NCI-H1436 treated with DMSO at 0.1 percent for 48 hours (cell line): Measurements from ENCODE around the gene POLR1G.

Experiments used
- DNase-seq: peaks from one replicate; lab custom pipeline; 2025; lab: John Stamatoyannopoulos, UW

The POLR1G gene

DNA sequence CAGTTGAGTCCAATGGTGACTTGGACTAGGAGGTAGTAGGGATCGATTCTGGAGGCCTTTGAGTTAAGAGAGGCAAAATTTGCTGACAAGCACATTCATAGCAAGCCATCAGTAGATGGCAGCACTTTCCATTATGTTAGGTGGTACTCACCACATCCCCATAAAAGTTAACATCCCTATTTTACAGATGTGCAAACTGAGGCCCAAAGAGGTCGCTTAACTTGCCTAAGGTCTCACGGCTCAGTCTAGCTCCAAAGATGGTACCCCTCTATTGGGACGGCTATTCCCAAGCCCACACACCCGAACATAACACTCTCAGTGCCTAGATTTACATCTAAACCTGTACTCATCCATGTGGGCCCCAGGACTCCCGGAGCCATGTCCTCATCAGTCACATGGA, 39.9 kb downstream of the POLR1G start:
- no peak for DNase-seq

DNA sequence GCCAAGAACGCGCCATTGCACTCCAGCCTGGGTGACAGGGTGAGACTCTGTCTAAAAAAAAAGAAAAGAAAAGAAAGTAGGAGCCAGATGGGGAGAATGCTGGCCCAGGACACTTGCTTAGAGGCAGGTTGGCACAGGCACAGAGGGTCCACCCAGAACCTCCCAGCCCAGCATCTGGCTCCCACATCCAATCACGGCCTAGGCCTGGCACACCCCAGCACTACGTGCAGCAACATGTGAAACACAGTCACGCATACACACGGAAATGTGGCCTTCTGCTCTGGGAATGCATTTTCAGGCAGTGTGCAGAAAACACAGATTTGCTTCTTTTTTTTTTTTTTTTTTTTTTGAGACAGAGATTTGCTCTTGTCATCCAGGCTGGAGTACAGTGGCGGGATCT, 40.5 kb downstream of the POLR1G start:
- no peak for DNase-seq

DNA sequence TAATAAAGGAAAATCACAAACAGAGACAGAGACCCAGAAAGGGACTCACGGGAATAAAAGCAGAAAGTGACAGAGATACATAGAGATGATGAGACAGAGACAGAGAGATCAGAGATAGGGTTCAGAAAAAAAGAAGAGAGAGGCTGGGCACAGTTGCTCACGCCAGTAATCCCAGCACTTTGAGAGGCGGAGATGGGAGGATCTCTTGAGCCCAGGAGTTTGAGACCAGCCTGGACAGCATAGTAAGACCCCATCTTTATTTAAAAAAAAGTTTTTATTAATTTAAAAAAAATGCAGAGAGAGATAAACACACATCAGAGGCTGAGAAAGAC, 41.9 kb downstream of the POLR1G start:
- no peak for DNase-seq

DNA sequence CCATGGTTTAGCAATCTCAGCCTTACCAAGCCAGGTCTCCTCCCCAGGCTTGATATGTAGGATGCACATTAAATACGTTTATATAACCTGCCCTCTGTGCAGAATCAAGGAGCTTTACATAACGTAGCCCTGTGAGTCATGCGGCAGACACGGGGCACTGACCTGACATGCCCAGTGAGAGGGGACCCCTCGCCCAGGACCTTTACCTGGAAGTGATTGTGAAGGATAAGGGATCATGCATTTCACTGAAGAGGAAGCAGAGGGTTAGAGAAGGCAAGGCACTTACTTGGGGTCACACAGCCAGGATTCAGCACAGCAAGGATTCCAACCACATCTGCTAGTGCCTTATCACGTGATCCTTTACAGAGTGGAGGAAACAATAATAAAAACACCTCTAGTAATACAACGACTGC, 42.4 kb downstream of the POLR1G start:
- no peak for DNase-seq

DNA sequence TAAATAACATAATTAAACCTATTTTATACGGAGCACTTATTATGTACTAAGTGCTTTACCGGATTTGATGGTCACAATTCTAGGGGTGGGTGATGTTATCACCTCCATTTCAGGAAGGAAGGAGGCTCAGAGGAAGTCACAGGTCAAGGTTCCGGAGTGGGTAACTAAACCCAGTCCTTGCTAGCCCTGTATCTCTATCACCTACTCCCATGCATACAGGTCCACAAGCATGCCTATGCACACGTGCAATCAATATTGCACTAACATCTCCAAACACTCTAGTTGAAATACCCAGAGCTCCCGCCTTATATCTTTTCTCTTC, 43.5 kb downstream of the POLR1G start:
- DNase-seq: no peak

DNA sequence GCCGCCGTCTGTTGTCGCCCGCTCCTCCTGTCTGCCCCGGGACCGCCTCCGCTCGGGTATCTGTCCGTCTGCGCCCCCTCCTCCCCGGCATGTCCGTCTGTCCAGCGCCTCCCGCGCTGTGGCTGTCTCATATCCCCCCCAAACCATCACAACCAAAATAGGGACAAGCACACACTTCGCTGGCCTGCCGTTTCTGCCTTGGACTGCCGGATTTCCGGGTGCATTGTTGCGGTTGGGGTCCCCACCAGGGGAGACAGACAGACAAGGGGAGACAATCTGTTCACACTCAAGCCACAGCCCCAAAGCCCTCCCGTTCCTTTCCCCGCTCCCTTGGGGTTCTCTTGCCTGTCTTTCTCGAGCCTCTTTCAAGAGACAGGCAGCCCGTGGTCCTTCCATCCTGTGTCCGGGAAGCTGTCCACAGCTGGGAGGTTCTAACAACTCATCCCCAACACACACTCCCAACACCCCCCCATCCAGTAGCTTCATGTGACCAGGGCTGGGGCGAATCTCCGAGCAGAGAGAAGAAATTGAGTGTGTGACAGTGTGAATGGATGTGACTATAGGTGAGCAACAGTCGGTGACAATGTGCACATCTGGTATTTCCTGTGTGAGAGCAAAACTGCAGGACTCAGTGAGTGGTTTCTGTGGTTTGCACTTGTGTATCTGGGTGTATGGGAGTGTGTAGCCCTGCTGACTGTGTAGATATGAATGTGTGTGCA, 44.8 kb downstream of the POLR1G start:
- no peak for DNase-seq

DNA sequence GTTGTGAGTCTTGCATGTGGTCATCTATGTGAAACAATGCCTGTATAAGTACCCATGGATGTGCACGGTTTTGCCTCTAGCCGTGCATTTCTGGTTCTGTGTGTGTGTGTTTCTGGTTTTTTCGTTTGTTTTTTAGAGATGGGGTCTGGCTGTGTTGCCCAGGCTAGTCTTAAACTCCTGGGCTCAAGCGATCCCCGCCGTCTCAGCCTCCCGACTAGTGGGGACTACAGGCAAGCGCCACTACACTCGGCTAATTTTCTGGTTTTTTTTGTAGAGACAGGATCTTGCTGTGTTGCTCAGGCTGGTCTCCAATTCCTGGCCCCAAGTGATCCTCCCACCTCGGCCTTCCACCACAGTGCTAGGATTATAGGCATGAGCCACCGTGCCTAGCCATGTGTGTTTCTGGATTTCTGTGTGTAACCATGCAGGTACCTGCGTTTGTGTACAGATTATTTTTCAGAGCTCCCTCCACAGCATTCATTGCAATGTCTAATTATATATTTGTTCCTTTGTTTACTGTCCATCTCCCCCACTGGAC, 45.5 kb downstream of the POLR1G start:
- DNase-seq: no peak

DNA sequence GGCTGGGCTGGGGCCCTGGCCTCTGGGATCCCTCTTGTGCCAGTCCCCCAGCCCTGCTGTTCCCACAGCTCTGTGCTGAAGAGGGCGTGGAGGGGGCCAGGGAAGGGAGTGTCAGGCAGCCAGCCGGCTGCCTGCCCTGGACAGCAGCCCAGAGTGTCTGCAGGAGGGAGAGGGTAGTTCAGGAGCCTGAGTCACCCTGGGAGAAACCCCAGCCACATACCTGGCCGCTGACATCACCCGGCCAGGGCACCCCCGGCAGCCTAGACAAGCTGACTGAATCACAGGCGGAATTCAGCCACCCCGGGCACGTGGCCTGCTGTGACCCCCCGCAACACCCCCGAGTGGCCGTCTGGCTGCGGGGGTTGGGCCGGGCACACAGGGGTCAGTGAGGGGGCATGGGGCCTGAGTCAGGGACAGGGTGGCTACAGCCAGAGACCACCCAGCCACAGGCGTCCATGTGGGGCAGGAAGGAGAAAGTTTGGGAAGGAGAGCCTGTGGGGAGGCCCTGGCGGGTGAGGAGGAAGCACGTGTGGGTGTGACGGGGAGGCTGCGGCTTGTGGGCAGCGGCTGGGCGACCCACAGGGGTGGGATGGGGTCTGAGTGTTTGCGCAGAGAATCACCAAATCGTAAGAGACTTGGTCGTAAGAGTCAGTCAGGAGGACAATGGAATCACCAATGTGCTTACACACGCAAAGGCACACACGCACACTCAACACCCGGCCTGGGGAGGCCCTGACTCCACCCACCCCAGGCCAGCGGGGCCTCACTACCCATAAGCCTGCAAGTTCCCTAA, 49.5 kb downstream of the POLR1G start:
- DNase-seq: no peak

DNA sequence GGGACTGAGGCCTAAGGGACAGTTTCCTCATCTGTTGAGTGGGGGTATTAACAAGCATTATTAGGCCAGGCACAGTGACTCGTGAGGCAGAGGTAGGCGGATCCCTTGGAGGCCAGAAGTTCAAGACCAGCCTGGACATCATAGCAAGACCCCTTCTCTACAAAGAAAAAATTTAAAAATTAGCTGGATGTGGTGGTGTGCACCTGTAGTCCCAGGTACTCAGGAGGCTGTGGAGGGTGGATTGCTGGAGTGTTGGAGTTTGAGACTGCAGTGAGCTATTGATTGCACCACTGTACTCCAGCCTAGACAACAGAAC, 50.0 kb downstream of the POLR1G start:
- no peak for DNase-seq

DNA sequence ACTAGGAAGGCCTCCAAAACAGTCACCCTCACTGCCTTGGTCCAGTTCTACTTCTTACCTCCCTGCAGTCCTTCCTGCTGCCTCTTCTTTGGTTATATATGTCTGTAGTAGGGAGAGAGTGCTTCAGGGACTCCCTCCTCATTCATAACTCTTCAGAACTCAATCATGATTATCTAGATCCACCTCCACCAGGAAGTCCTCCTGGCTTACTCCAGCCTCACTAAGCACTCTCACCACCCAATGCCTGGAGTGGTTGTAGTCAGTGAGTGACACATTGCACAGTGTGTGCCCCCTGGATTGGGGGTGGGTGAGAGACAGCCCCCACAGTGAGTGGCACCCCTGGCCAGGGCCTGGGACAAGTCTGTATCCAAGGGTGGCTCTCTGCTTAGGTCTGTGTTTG, 51.3 kb downstream of the POLR1G start:
- DNase-seq: no peak
